Testis (tissue), 3 donors: ENCODE measurements around the gene MEIS2. TPM values are rescaled to one million over a fixed set of nuclear protein-coding genes. Genes with fewer than 3 reads are reported as not detected.

ENCODE experiments used
- DNase-seq: peaks from one replicate; pipeline ENCODE4 v3.0.0-alpha.2; 2019
- H3K27ac ChIP-seq, 2 donors: fragments of 200-600 bp; sonication (generic); one replicate each; pipeline ENCODE4 v1.5.1; 2019
- H3K27me3 ChIP-seq: fragments of 200-600 bp; sonication (generic); one replicate; pipeline ENCODE4 v1.5.1; 2019
- H3K36me3 ChIP-seq: fragments of 200-600 bp; sonication (generic); one replicate; pipeline ENCODE4 v1.5.1; 2017; ENCODE audit warnings: low read depth; ENCODE audit errors: missing control alignments
- H3K4me1 ChIP-seq: fragments of 200-600 bp; sonication (generic); one replicate; pipeline ENCODE4 v1.5.1; 2019
- H3K4me3 ChIP-seq, 2 donors: fragments of 200-600 bp; sonication (generic); one replicate each; pipeline ENCODE4 v1.5.1; 2017 to 2019
- H3K9me3 ChIP-seq: fragments of 200-600 bp; sonication (generic); one replicate; pipeline ENCODE4 v1.5.1; 2017
- CTCF ChIP-seq, 3 experiments: fragments of 450-650 bp in 2 of 3; fragments of 200-600 bp in 1 of 3; sonication (generic) in 1 of 3; IDR thresholded peaks; one replicate each; pipeline ENCODE4 v1.5.1; 2016 to 2019; ENCODE audit warnings: antibody characterized with exemption in 3 of 3, mild to moderate bottlenecking in 2 of 3, moderate library complexity in 1 of 3
- POLR2A ChIP-seq: fragments of 450-650 bp; IDR thresholded peaks from one replicate; pipeline ENCODE4 v1.6.1; 2017; ENCODE audit warnings: antibody characterized with exemption, mild to moderate bottlenecking, moderate library complexity
- WGBS, 2 donors: methylation state at CpG; one replicate each; pipeline ENCODE4 v1.1.5; 2018; 5-methylcytosine and 5-hydroxymethylcytosine counted together
- intact Hi-C: fragments of 100-400 bp; cut with DNase I; formaldehyde crosslinking; loops from one replicate; pipeline ENCODE4 v1.15.1; 2023; ENCODE audit warnings: low total_unique reads
- polyA plus RNA-seq: library from polyadenylated mRNA; stranded (reverse); fragments of 350-450 nt; fragmentation: Illumina TruSeq; extraction: RNeasy Lipid Tissue Mini Kit (QIAGEN cat#74804); gene quantifications from one replicate; pipeline ENCODE4 v1.2.3, GENCODE V29; 2014; ENCODE audit warnings: low read depth, low replicate concordance; ENCODE audit not compliant: insufficient read depth
- total RNA-seq, 2 donors: library from RNA; depleted of rRNA; stranded (reverse); fragments of >200 nt; gene quantifications; one replicate each; pipeline ENCODE4 v1.2.3, GENCODE V29; 2016

The MEIS2 gene
- total and polyA plus RNA-seq, 3 donors from 2014 or later = 7.0 to 19.4 (median 15.7) TPM

- H3K4me1 ChIP-seq = no peaks in the 10 kb centered on the region
Observed at GRCh38 chr15:37032091-37032775, 68.1 kb downstream of the MEIS2 start.

DNA sequence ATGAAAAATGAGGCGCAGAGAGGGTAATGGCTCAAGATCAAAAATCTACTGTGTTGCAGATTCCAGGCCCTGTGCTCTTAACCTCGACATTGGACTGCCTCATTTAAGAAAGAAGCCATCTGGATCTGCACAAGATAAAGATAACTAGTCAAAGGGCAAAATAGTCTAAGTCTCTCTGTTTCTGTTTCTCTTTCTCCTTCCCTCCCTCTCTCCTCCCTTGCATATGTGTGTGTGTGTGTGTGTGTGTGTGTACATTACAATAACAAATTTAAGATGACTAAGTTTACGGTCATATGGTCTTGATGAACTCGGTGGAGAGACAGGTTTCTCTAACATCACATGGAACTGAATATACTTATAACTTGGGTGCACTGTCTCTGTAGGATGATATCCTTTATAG lies 69.2 kb downstream of the MEIS2 start:
- no peaks in the 10 kb centered on the region for H3K9me3 ChIP-seq
- DNase-seq = no peak
- TF ChIP-seq CTCF (IDR thresholded peaks at IDR 0.05) (no peak), POLR2A (no peak)
- H3K27ac ChIP-seq = no peak overlapping the region
- H3K27me3 ChIP-seq = no peaks in the 10 kb centered on the region
- 57 to 66% methylated on average over 4 of the region's 4 CpGs for WGBS, 2 donors
- no peaks in the 10 kb centered on the region for H3K4me1 ChIP-seq
- intact Hi-C loops = no loop called here
- no peak overlapping the region for H3K4me3 ChIP-seq
- no peaks in the 10 kb centered on the region for H3K36me3 ChIP-seq

More at GRCh38 chr15:37032091-37032775, 68.1 kb downstream of the MEIS2 start:
- H3K9me3 ChIP-seq = no peaks in the 10 kb centered on the region
- TF ChIP-seq POLR2A = no peak
- no peak for TF ChIP-seq CTCF (IDR thresholded peaks at IDR 0.05)
- H3K27me3 ChIP-seq = no peaks in the 10 kb centered on the region
- no peak overlapping the region for H3K4me3 ChIP-seq
- H3K27ac ChIP-seq = no peak overlapping the region
- intact Hi-C loops = no loop called here
- H3K36me3 ChIP-seq = no peaks in the 10 kb centered on the region
- no peak for DNase-seq
- WGBS, 2 donors = 68 to 79% methylated on average over 4 of the region's 4 CpGs

GRCh38 chr15:37028625-37029296 lies 71.6 kb downstream of the MEIS2 start:
- no peak for DNase-seq
- Histone ChIP-seq H3K9me3 (no peaks in the 10 kb centered on the region), H3K4me1 (no peaks in the 10 kb centered on the region), H3K27ac (no peak overlapping the region), H3K27me3 (no peaks in the 10 kb centered on the region), H3K4me3 (no peak overlapping the region), H3K36me3 (no peaks in the 10 kb centered on the region)
- 68 to 76% methylated on average over 4 of the region's 4 CpGs for WGBS, 2 donors
- intact Hi-C loops = no loop called here
- TF ChIP-seq CTCF (IDR thresholded peaks at IDR 0.05) = no peak

DNA sequence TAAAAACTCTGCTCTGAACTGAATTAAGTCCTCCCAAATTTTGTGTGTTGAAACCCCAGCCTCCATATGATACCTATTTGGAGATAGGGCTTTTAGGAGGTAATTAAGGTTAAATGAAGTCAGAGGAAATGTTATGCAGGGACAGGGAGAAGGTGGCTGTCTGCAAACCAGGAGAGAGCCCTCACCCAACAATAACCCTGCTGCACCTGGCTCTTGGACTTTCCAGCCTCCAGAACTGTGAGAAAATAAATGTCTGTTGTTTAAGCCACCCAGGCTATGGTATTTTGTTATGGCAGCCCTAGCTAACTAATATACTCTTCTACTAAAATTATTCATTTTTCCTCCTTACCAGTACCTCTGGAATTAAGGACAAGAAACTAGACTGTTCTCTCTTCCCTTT lies 79.5 kb downstream of the MEIS2 start:
- TF ChIP-seq POLR2A (no peak), CTCF (IDR thresholded peaks at IDR 0.05) (no peak)
- H3K36me3 ChIP-seq = no peaks in the 10 kb centered on the region
- no peak overlapping the region for H3K27ac ChIP-seq
- no peak for DNase-seq
- H3K4me1 ChIP-seq = no peaks in the 10 kb centered on the region
- no peaks in the 10 kb centered on the region for H3K27me3 ChIP-seq
- H3K4me3 ChIP-seq = no peak overlapping the region
- intact Hi-C loops = no loop called here
- no peaks in the 10 kb centered on the region for H3K9me3 ChIP-seq
